Stimulated activated CD4-positive, alpha-beta T cell treated with anti-CD3 and anti-CD28 coated beads, Interleukin-12 subunit alpha, Interleukin-12 subunit beta, amount 100 ng/mL, for 24 hours (primary cell): ENCODE data around the gene FBXW2.

Experiments used
- DNase-seq, 2 experiments: peaks; one replicate each; pipeline ENCODE4 v3.0.0-alpha.2; 2020; ENCODE audit warnings: low read depth in 2 of 2

FBXW2 gene

DNA sequence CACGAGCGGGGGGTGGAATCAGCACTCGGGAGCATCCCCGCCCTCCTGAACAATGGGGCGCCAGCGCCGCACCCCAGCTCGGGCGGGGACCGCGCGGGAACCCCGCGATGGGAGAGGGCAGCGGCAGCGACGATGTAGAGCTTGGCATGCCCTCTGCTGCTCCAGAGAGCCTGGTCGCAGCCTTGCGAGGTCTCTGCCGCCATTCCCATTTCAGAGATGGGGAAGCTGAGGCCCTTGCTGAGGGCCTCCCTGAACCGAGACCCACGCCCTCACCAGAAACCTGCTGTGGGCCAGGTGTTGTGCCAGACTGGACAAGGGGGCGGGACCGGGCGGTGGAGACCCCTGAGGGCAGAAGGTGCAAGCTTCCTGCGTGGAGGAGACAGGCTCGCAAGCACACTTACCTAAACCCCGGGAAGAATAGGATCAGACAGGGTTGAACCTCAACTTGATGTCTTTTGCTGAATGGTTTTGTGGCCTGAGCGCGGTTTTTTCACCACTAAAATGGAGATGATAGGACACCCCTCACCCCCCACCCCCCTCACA lies 78.3 kb downstream of the FBXW2 start:
- no peak for DNase-seq

DNA sequence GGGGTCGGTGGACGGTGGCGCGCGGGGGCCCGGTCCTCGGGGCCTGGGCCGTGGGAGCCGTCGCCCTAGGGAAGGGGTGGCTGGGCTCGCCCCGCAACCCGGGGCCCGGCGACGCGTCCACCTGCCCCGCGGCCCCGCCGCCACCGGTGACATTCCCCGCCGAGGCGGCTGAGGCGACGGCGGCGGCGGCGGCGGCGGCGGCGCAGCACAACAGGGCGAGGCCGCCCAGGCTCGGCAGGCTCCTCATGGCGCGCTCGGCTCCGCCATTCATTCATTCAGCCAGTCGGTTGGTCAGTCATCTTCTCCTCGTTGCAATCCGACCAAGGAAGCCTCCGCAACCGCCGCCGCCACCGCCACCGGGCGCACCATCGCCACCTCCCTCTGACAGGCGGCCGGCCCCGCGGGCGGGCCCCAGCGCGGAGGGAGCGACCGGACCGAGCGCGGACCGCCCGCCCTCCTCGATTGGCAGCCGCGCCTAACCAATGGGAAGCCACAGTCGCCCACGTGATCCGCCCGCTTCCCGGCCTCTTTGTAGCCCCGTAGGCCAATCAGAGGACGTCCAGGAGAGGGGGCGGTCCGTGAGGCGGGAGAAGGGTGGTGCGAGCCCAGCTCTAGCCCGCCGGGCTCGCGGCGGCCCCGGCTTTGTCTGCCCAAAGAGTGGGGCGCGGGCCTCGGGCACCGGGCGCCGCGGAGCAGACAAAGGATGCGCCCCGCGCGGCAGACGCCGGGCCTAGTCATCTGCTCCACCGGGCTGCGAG lies 78.9 kb downstream of the FBXW2 start, which contains the start of gene MEGF9:
Gene MEGF9 (minus strand): TSS at position 383 of the 758 bp plus-strand sequence. CDS start 112 bp downstream, at position 271.
- peak; percentile 95 to 98 for DNase-seq

DNA sequence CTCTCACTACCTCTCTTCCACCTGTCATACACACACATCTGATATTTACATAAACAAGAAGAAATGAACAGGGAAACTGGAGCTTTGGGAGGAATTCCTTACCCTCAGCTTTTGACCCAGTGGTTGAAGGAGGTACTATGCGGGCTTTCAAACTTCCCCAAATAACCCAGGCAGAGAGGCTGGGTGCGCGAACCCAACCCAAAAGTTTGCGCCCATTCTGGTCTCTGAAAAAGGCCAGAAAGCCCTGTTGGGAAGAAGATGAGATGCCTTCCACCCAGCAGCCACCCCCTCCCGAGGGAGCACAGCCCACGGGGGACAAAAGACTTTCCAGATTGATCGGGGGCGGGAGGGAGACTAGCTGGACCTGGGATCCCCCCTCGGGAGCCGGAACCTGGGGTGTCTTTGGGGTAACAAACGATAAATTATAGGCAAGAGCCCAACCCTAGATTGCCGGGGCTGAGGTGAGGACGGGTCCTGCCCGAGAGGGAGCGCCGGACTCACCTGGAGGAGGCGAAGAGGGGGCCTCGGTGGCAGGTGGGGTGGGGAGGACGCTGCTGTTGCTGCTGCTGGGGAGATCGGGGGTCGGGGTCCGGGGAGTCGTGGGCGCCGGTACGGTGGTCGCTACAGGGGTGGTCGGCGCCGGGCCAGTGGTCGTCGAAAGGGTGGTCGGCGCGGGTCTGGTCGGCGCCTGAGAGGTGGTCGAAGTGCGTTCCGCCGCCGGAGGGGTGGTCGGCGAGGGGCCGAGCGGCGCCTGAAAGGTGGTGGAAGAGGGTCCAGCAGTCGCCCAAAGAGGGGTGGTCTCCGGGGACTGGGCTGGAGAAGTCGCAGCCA lies 79.7 kb downstream of the FBXW2 start:
- DNase-seq = no peak

DNA sequence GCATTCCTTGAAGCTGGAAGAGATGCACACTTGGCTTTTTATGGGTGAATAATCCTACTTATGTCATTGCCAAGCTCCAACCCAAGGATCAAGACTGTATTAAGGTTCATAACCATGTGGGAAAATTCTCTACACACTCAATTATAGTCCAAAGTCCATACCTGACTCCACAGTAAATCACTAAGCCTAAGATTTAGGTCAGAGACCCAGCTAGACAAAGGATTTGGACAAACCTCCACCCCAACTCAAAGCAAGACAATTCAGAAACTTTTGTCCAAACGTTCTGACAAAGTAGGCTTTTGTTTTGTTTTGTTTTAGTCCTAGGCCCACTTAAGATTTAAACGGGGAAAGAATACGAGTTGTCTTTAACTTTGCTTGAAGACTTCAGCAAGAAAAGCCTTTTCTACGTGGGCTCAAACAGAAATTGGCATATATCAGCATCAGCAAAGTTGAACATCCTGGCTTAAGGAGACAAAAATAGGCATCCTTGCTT lies 80.6 kb downstream of the FBXW2 start:
- DNase-seq = no peak

DNA sequence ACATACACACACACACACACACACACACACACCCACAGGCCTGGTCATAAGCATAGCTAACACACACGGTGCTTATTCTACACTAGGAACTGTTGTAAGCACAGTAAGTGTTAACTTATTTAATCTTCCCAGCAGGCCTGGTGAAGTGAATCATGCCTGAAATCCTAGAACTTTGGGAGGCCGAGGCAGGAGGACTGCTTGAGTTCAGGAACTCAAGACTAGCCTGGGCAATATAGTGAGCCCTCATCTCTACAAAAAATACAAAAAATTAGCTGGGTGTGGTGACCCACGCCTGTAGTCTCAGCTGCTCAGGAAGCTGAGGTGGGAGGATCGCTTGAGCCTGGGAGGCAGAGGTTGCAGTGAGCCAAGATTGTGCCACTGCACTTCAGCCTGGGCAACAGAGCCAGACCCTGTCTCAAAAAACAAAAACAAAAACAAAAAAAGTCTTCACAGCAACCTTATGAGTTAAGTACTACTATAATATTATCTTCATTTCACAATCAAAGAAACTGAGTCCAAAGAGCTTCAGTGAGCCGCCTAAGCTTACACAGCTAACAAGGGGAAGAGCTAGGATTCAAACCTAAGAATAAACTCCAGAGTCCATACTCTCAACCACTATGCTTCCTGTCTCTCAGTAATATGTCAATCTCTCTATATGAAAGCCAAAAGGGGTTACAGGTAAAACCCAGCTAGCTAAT lies 81.2 kb downstream of the FBXW2 start:
- DNase-seq = no peak

DNA sequence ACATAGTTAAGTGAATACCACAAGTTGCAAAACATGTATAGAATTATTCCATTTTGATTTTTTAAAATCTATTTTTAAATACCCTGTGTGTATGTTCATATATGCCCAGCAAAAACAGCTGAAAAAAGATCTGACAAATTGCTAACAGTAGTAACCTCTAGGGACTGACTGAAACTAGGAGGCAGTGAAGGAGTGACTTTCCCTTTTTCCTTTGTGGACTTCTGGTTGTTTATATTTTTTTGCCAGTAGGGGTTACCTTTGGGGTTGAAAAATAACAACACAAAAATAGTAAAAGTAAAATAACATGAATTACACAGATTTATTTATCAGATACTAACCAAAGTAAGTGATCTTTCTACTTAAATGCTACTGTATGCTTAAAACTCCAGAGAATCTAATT lies 81.9 kb downstream of the FBXW2 start:
- DNase-seq = no peak

DNA sequence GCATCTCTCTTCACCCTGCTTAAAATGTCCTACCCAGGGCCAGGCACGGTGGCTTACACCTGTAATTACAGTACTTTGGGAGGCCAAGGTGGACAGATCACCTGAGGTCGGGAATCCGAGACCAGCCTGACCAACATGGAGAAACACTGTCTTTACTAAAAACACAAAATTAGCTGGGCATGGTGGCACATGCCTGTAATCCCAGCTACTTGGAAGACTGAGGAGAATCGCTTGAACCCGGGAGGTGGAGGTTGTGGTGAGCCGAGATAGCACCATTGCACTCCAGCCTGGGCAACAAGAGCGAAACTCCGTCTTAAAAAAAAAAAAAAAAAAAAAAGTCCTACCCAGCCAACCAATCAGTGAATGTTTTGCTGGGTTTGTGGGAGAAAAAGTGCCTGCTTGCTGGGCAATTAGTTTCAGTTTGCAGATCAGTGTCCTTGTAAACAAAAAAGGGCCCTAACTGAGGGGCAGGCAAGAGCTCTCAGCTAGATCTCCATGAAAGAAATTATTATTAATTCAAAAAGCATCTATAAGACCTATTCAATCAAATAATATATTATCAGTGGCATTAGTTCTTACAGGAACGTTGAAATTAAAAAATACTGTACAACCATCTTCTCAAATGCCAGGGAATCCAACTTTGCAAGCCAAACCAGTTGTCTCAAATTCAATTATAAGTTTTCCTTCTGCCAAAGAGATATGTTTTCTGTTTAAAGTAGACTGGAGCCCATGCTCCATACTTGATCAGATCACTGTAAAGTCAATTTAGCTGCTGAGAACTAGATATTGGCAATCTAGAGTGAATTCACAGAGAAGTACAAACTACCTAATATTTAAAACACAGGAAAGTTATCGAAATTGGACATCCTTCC lies 82.9 kb downstream of the FBXW2 start:
- no peak for DNase-seq

DNA sequence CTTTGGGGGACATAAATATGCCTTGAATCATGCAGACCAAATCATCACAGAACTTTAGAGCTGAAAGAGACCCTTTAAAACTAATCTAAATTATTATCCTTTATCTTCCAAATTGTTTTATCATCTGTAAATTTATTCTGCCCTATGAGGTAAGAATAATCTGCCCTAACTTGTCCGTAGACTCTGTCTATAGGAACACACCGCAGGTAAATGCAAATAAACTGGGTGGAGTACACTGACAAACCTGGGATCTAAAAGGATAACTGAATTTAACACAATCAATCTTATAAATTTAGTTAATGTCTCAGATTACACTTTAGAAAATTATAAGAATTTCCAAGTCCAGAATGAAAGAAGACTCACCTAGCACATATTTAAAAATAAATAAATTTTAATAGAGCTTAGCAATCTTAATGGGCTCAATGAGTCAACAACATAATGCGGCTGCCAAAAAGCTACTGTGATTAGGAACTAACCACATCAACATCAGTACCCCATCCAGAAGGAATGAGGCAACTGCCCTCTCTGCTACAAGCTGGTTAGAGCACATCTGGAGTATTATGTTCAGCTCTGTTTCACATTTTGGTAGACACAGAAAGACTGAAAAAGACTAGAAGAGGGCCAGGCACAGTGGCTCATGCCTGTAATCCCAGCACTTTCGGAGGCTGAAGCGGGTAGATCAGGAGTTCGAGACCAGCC lies 84.5 kb downstream of the FBXW2 start:
- no peak for DNase-seq

DNA sequence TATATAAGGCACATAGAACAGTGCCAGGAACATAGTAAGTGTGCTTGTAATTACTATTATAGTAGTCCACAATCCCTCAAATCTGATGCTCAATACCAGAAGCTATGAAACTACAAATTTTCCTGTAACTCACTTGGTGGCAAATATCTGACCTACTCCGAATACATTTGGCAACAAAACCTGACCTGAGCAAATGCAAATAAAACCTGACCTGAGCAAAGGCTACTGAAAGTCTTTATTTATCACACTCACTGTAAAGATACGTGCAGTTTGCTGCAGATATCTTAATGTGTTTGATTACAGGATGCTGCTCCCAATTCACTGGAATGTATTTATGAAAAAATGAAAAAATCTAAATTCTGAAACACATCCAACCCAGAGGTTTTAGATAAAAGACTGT lies 86.0 kb downstream of the FBXW2 start:
- DNase-seq = no peak
